ES-I3 (cell line): ENCODE measurements around the gene RNF6.

Experiments used
- H3K36me3 ChIP-seq: 2 replicates; pipeline ENCODE4 v1.6.1; 2013; ENCODE audit warnings: mild to moderate bottlenecking, low read length, control low read depth, moderate library complexity; ENCODE audit not compliant: insufficient read depth
- H3K4me1 ChIP-seq: 2 replicates; pipeline ENCODE4 v1.6.1; 2013; ENCODE audit warnings: mild to moderate bottlenecking, control low read depth, low read length; ENCODE audit not compliant: insufficient read depth
- H3K9ac ChIP-seq: 2 replicates; pipeline ENCODE4 v1.6.1; 2013; ENCODE audit warnings: low read depth, mild to moderate bottlenecking, low read length, moderate library complexity
- H3K9me3 ChIP-seq: 2 replicates; pipeline ENCODE4 v1.6.1; 2013; ENCODE audit warnings: mild to moderate bottlenecking, low read length, moderate library complexity; ENCODE audit not compliant: control insufficient read depth, insufficient read depth

Gene RNF6

GRCh38 chr13:26213345-26213744 is 8.8 kb downstream of the RNF6 start:
- Histone ChIP-seq H3K4me1 (no peaks in the 10 kb centered on the region), H3K9ac (no peak overlapping the region), H3K9me3 (no peaks in the 10 kb centered on the region), H3K36me3 (peaks cover 19% of the 10 kb centered on the region)

- Histone ChIP-seq H3K9me3 (no peaks in the 10 kb centered on the region), H3K9ac (no peak overlapping the region), H3K36me3 (no peaks in the 10 kb centered on the region), H3K4me1 (peaks cover 4% of the 10 kb centered on the region; the same call in 1 of the 2 replicates)
Observed at GRCh38 chr13:26208287-26208686, 13.8 kb downstream of the RNF6 start.

GRCh38 chr13:26202365-26202972 is 19.6 kb downstream of the RNF6 start:
- Histone ChIP-seq H3K4me1 (peaks cover 4% of the 10 kb centered on the region; the same call in 1 of the 2 replicates), H3K9ac (no peak overlapping the region), H3K9me3 (no peaks in the 10 kb centered on the region), H3K36me3 (no peaks in the 10 kb centered on the region)

GRCh38 chr13:26200811-26201210 is 21.3 kb downstream of the RNF6 start:
- Histone ChIP-seq H3K4me1 (no peaks in the 10 kb centered on the region), H3K36me3 (no peaks in the 10 kb centered on the region)

GRCh38 chr13:26198116-26198515 is 24.0 kb downstream of the RNF6 start:
- Histone ChIP-seq H3K36me3 (no peaks in the 10 kb centered on the region), H3K9ac (no peak overlapping the region), H3K9me3 (peaks cover 5% of the 10 kb centered on the region), H3K4me1 (no peaks in the 10 kb centered on the region)

More at GRCh38 chr13:26200811-26201210, 21.3 kb downstream of the RNF6 start:
- Histone ChIP-seq H3K9ac (no peak overlapping the region), H3K9me3 (no peaks in the 10 kb centered on the region; the same call in 1 of the 2 replicates)

GRCh38 chr13:26197298-26197697 is 24.8 kb downstream of the RNF6 start:
- Histone ChIP-seq H3K4me1 (no peaks in the 10 kb centered on the region), H3K9me3 (peaks cover 8% of the 10 kb centered on the region), H3K36me3 (no peaks in the 10 kb centered on the region), H3K9ac (no peak overlapping the region)

GRCh38 chr13:26186995-26187394 is 35.1 kb downstream of the RNF6 start:
- Histone ChIP-seq H3K9ac (peak overlapping the region; percentile 37; the same call in 1 of the 2 replicates), H3K36me3 (no peaks in the 10 kb centered on the region), H3K9me3 (no peaks in the 10 kb centered on the region), H3K4me1 (no peaks in the 10 kb centered on the region)

- no peaks in the 10 kb centered on the region for H3K36me3 ChIP-seq
- peak overlapping the region; percentile 67; the same call in 1 of the 2 replicates for H3K9ac ChIP-seq
- H3K4me1 ChIP-seq: no peaks in the 10 kb centered on the region
- no peaks in the 10 kb centered on the region for H3K9me3 ChIP-seq
Observed at GRCh38 chr13:26186118-26186870, 35.8 kb downstream of the RNF6 start.

GRCh38 chr13:26185720-26186117 is 36.4 kb downstream of the RNF6 start:
- H3K4me1 ChIP-seq: no peaks in the 10 kb centered on the region
- H3K9me3 ChIP-seq: no peaks in the 10 kb centered on the region
- H3K9ac ChIP-seq: peak overlapping the region; percentile 67; the same call in 1 of the 2 replicates
- H3K36me3 ChIP-seq: no peaks in the 10 kb centered on the region

GRCh38 chr13:26184791-26185250 is 37.3 kb downstream of the RNF6 start:
- Histone ChIP-seq H3K4me1 (no peaks in the 10 kb centered on the region), H3K9me3 (no peaks in the 10 kb centered on the region), H3K36me3 (no peaks in the 10 kb centered on the region), H3K9ac (no peak overlapping the region)

GRCh38 chr13:26183416-26183815 is 38.7 kb downstream of the RNF6 start:
- H3K9me3 ChIP-seq: no peaks in the 10 kb centered on the region
- no peak overlapping the region for H3K9ac ChIP-seq
- H3K36me3 ChIP-seq: no peaks in the 10 kb centered on the region
- H3K4me1 ChIP-seq: no peaks in the 10 kb centered on the region

- Histone ChIP-seq H3K9me3 (no peaks in the 10 kb centered on the region), H3K9ac (no peak overlapping the region), H3K4me1 (no peaks in the 10 kb centered on the region), H3K36me3 (no peaks in the 10 kb centered on the region)
Observed at GRCh38 chr13:26179344-26179743, 42.8 kb downstream of the RNF6 start.

GRCh38 chr13:26168835-26169234 is 53.3 kb downstream of the RNF6 start:
- Histone ChIP-seq H3K36me3 (no peaks in the 10 kb centered on the region), H3K9ac (no peak overlapping the region), H3K4me1 (no peaks in the 10 kb centered on the region)

GRCh38 chr13:26168237-26168814 is 53.8 kb downstream of the RNF6 start:
- H3K9me3 ChIP-seq: no peaks in the 10 kb centered on the region
- no peak overlapping the region for H3K9ac ChIP-seq
- no peaks in the 10 kb centered on the region for H3K4me1 ChIP-seq
- no peaks in the 10 kb centered on the region for H3K36me3 ChIP-seq

More at GRCh38 chr13:26168835-26169234, 53.3 kb downstream of the RNF6 start:
- H3K9me3 ChIP-seq: no peaks in the 10 kb centered on the region

- H3K36me3 ChIP-seq: no peaks in the 10 kb centered on the region
- H3K4me1 ChIP-seq: no peaks in the 10 kb centered on the region
- H3K9ac ChIP-seq: no peak overlapping the region
- H3K9me3 ChIP-seq: no peaks in the 10 kb centered on the region
Observed at GRCh38 chr13:26163812-26164211, 58.3 kb downstream of the RNF6 start.
